Tibial nerve (tissue), 3 donors: ENCODE data around the gene AIG1.

ENCODE experiments used
- POLR2A ChIP-seq, 2 donors: fragments of 450-650 bp; IDR thresholded peaks; one replicate each; pipeline ENCODE4 v1.6.1; 2017; ENCODE audit warnings: antibody characterized with exemption in 2 of 2, mild to moderate bottlenecking in 2 of 2, moderate library complexity in 2 of 2
- TF ChIP-seq, protein P1 (sequence below), 5 experiments: fragments of 200-600 bp in 3 of 5; fragments of 450-650 bp in 2 of 5; sonication (generic) in 3 of 5; IDR thresholded peaks; one replicate each; pipeline ENCODE4 v1.5.1; 2016 to 2019; ENCODE audit warnings: antibody characterized with exemption in 5 of 5, mild to moderate bottlenecking in 3 of 5, moderate library complexity in 2 of 5

DNA sequence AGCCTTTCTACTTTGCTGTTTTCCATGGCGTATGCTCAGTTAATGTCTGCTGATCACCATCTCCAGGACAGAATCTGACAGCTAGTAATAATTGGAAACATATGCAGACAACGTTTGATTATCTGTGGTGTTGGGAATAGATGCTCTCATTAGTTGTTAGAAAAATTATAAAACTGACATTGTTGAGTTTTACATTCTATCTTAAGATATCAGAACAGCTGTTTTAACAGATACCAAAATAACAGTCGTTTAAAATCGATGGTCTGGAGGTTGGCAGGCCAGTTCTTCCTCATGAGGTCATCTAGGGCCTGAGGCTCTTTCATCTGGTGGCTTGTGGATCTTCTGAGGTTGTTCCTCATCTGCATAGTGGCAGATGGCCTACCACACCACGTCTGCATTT lies 137.6 kb downstream of the AIG1 start:
- TF ChIP-seq, protein P1, sequence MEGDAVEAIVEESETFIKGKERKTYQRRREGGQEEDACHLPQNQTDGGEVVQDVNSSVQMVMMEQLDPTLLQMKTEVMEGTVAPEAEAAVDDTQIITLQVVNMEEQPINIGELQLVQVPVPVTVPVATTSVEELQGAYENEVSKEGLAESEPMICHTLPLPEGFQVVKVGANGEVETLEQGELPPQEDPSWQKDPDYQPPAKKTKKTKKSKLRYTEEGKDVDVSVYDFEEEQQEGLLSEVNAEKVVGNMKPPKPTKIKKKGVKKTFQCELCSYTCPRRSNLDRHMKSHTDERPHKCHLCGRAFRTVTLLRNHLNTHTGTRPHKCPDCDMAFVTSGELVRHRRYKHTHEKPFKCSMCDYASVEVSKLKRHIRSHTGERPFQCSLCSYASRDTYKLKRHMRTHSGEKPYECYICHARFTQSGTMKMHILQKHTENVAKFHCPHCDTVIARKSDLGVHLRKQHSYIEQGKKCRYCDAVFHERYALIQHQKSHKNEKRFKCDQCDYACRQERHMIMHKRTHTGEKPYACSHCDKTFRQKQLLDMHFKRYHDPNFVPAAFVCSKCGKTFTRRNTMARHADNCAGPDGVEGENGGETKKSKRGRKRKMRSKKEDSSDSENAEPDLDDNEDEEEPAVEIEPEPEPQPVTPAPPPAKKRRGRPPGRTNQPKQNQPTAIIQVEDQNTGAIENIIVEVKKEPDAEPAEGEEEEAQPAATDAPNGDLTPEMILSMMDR (IDR thresholded peaks at IDR 0.05): no peak
- TF ChIP-seq POLR2A (IDR thresholded peaks at IDR 0.05): no peak
